PC-3 (cell line): ENCODE measurements around the gene SLC38A10. TPM values are rescaled to one million over a fixed set of nuclear protein-coding genes. Genes with fewer than 3 reads are reported as not detected.

ENCODE experiments used
- ATAC-seq: fragments of 200-7000 bp; cut with Tn5 transposase; 2 replicates; pipeline ENCODE4 v1.9.1; 2020; ENCODE audit warnings: mild to moderate bottlenecking, moderate library complexity
- BruUV-seq: library from RNA; stranded (reverse); fragments of 400-500 nt; replicated peaks from 2 replicates; lab custom pipeline; 2021; lab: Mats Ljungman, UMichigan
- CTCF ChIA-PET: fragments of 300-600 bp; sonication (Branson Sonifier 250); formaldehyde crosslinking; loops from one replicate; lab custom pipeline; 2022; ENCODE audit warnings: antibody characterized with exemption; lab: Charles Lee
- POLR2A ChIA-PET: fragments of 300-600 bp; sonication (Branson Sonifier 250); formaldehyde crosslinking; loops from one replicate; lab custom pipeline; 2022; ENCODE audit warnings: antibody characterized with exemption; ENCODE audit not compliant: unreplicated experiment; lab: Charles Lee
- DNase-seq: peaks from one replicate; pipeline ENCODE4 v3.0.0-alpha.2; 2015
- H2AFZ ChIP-seq: fragments of 300-600 bp; sonication (generic); 2 replicates; pipeline ENCODE4 v1.6.0; 2016; ENCODE audit warnings: antibody characterized with exemption, low read length
- H3F3A ChIP-seq: fragments of 300-600 bp; sonication (generic); one replicate; pipeline ENCODE4 v1.6.0; 2017; ENCODE audit warnings: antibody characterized with exemption, low read length, control low read depth, mild to moderate bottlenecking; ENCODE audit not compliant: unreplicated experiment
- H3K27ac ChIP-seq: fragments of 300-600 bp; sonication (generic); 2 replicates; pipeline ENCODE4 v1.5.1; 2016; ENCODE audit warnings: mild to moderate bottlenecking, low read length
- H3K27me3 ChIP-seq: fragments of 300-600 bp; sonication (generic); 2 replicates; pipeline ENCODE4 v1.6.1; 2016; ENCODE audit warnings: low read length, mixed read lengths
- H3K36me3 ChIP-seq: fragments of 300-600 bp; sonication (generic); 2 replicates; pipeline ENCODE4 v1.6.1; 2016; ENCODE audit warnings: low read depth, mixed run types, low read length, mixed read lengths
- H3K4me1 ChIP-seq: fragments of 300-600 bp; sonication (generic); 2 replicates; pipeline ENCODE4 v1.5.1; 2016; ENCODE audit warnings: low read length; ENCODE audit not compliant: insufficient read depth
- H3K4me2 ChIP-seq: fragments of 300-600 bp; sonication (generic); 2 replicates; pipeline ENCODE4 v1.6.0; 2016; ENCODE audit warnings: low read length
- H3K4me3 ChIP-seq: fragments of 300-600 bp; sonication (generic); 2 replicates; pipeline ENCODE4 v1.5.1; 2016; ENCODE audit warnings: mild to moderate bottlenecking, low read length, mixed read lengths
- H3K79me2 ChIP-seq: fragments of 300-600 bp; sonication (generic); 2 replicates; pipeline ENCODE4 v1.6.1; 2017; ENCODE audit warnings: low read length, mixed read lengths
- H3K9ac ChIP-seq: fragments of 300-600 bp; sonication (generic); 2 replicates; pipeline ENCODE4 v1.6.0; 2016; ENCODE audit warnings: mild to moderate bottlenecking, low read length
- H3K9me2 ChIP-seq: fragments of 300-600 bp; sonication (generic); replicated peaks from 2 replicates; pipeline ENCODE4 v1.6.1; 2016; ENCODE audit warnings: mixed run types, low read length, mixed read lengths
- H3K9me3 ChIP-seq: fragments of 300-600 bp; sonication (generic); 2 replicates; pipeline ENCODE4 v1.6.1; 2016; ENCODE audit warnings: low read length, mixed read lengths
- H4K20me1 ChIP-seq: fragments of 300-600 bp; sonication (generic); 2 replicates; pipeline ENCODE4 v1.6.1; 2016; ENCODE audit warnings: low read length, mixed read lengths
- CTCF ChIP-seq: fragments of 300-600 bp; sonication (generic); conservative IDR thresholded peaks from 2 replicates; pipeline ENCODE4 v1.5.1; 2017; ENCODE audit warnings: antibody characterized with exemption, low read depth, mild to moderate bottlenecking, low read length
- EZH2 ChIP-seq: fragments of 300-600 bp; sonication (generic); IDR thresholded peaks from one replicate; pipeline ENCODE4 v1.6.1; 2017; ENCODE audit warnings: antibody characterized with exemption, mild to moderate bottlenecking, low read length; ENCODE audit not compliant: unreplicated experiment
- EZH2phosphoT487 ChIP-seq: fragments of 300-600 bp; sonication (generic); IDR thresholded peaks from 2 replicates; pipeline ENCODE4 v1.6.1; 2018; ENCODE audit warnings: mild to moderate bottlenecking, antibody characterized with exemption, low read length, borderline replicate concordance
- intact Hi-C: fragments of 100-400 bp; cut with micrococcal nuclease; formaldehyde crosslinking; loops from 2 replicates; pipeline ENCODE4 v1.9.0; 2023
- total RNA-seq: library from RNA; depleted of rRNA; stranded (reverse); fragments of >200 nt; gene quantifications from 2 replicates; pipeline ENCODE4 v1.2.3, GENCODE V29; 2014

SLC38A10 gene
- total RNA-seq, 1 experiment from 2014 or later: 77.8 TPM

- ATAC-seq: no peak
- BruUV-seq: no TSS peak
- no peaks in the 10 kb centered on the region for H3K9me3 ChIP-seq
- H3K4me1 ChIP-seq: no peaks in the 10 kb centered on the region
- H3K4me2 ChIP-seq: no peak overlapping the region
- intact Hi-C loops: no loop called here
- no peaks in the 10 kb centered on the region for H3K27me3 ChIP-seq
- H3K27ac ChIP-seq: no peak overlapping the region
- H3F3A ChIP-seq: no peaks in the 10 kb centered on the region
- H3K79me2 ChIP-seq: no peaks in the 10 kb centered on the region
- no peak for DNase-seq
- no peak for TF ChIP-seq CTCF
- no peak for TF ChIP-seq EZH2phosphoT487
- TF ChIP-seq EZH2: no peak
- CTCF ChIA-PET: no interaction called here
- no peaks in the 10 kb centered on the region for H3K9me2 ChIP-seq
- POLR2A ChIA-PET: no interaction called here
- H3K4me3 ChIP-seq: no peak overlapping the region
- H3K36me3 ChIP-seq: peaks cover 6% of the 10 kb centered on the region; the same call in 1 of the 2 replicates
- no peaks in the 10 kb centered on the region for H4K20me1 ChIP-seq
- no peak overlapping the region for H3K9ac ChIP-seq
- H2AFZ ChIP-seq: no peak overlapping the region
These were observed 33.3 kb downstream of the SLC38A10 start for GRCh38 chr17:81261582-81262336.

- no peak for ATAC-seq
- BruUV-seq: no TSS peak
- Histone ChIP-seq H3K9me2 (no peaks in the 10 kb centered on the region), H3K79me2 (no peaks in the 10 kb centered on the region), H4K20me1 (no peaks in the 10 kb centered on the region), H3K4me3 (no peak overlapping the region), H3K9me3 (no peaks in the 10 kb centered on the region), H3K4me2 (no peak overlapping the region), H3K36me3 (peaks cover 6% of the 10 kb centered on the region; the same call in 1 of the 2 replicates), H3K27ac (no peak overlapping the region), H3F3A (no peaks in the 10 kb centered on the region), H2AFZ (no peak overlapping the region), H3K9ac (no peak overlapping the region), H3K4me1 (no peaks in the 10 kb centered on the region), H3K27me3 (no peaks in the 10 kb centered on the region)
- ChIA-PET CTCF (no interaction called here), POLR2A (no interaction called here)
- no peak for DNase-seq
- intact Hi-C loops: no loop called here
- TF ChIP-seq EZH2phosphoT487: no peak
- no peak for TF ChIP-seq CTCF
- TF ChIP-seq EZH2: no peak
These were observed 34.0 kb downstream of the SLC38A10 start for GRCh38 chr17:81261096-81261495.

- no peaks in the 10 kb centered on the region for H3K4me1 ChIP-seq
- H3K4me3 ChIP-seq: no peak overlapping the region
- TF ChIP-seq EZH2phosphoT487: no peak
- TF ChIP-seq CTCF: no peak
- TF ChIP-seq EZH2: no peak
- DNase-seq: no peak
- intact Hi-C loops: no loop called here
- peaks cover 6% of the 10 kb centered on the region for H3K36me3 ChIP-seq
- no peaks in the 10 kb centered on the region for H3K9me3 ChIP-seq
- no peak for ATAC-seq
- H2AFZ ChIP-seq: no peak overlapping the region
- H3K9me2 ChIP-seq: no peaks in the 10 kb centered on the region
- H4K20me1 ChIP-seq: no peaks in the 10 kb centered on the region
- H3K4me2 ChIP-seq: no peak overlapping the region
- H3K9ac ChIP-seq: no peak overlapping the region
- BruUV-seq: no TSS peak
- CTCF ChIA-PET: no interaction called here
- no peaks in the 10 kb centered on the region for H3K79me2 ChIP-seq
- no peaks in the 10 kb centered on the region for H3K27me3 ChIP-seq
- H3F3A ChIP-seq: no peaks in the 10 kb centered on the region
- POLR2A ChIA-PET: no interaction called here
- H3K27ac ChIP-seq: no peak overlapping the region
These were observed 34.5 kb downstream of the SLC38A10 start for GRCh38 chr17:81260641-81261040.
